T-helper 2 cell treated with Interferon-gamma antibody and Interleukin-4, amounts not matched to agents 100 ng/mL and 5 ng/mL, for 36 hours (primary cell): ENCODE measurements around the gene ADCK1. TPM values are rescaled to one million over a fixed set of nuclear protein-coding genes. Genes with fewer than 3 reads are reported as not detected.
"Not testable (repeated sequence)": the region's sequence is repeated elsewhere in the genome, so short reads cannot be mapped to it uniquely, and the experiment has no call there.

ENCODE experiments used
- intact Hi-C: fragments of 100-400 bp; cut with micrococcal nuclease; formaldehyde crosslinking; loops from one replicate; pipeline ENCODE4 v1.15.1; 2023
- total RNA-seq: library from RNA; stranded (reverse); gene quantifications from 2 replicates; pipeline ENCODE4 v1.2.3, GENCODE V29; 2022

Gene ADCK1
- total RNA-seq, 1 donor from 2014 or later = 3.7 TPM

DNA sequence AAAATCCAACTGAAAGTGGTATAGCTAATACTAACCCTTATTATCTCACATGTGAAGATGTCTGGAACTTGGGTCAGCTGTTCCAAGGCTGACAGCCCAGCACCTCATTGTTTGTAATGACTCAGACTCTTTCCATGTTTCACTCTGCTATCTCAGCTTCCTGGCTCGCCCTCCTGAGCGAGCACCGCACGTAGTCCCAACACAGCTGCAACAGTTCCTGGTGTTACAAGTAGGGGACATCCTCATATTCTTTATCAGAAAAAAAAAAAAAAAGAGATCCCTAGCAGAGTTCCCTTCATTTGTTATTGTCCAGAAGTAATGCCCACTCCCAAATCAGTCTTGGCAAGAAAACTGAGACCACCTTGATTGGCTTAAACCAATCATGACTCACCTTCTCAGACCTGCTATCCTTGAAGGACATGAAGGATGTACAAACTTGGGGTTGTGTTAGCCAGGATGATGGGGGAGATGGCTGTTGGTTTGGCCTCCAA lies 92.5 kb downstream of the ADCK1 start:
- intact Hi-C loops = no loop called here

DNA sequence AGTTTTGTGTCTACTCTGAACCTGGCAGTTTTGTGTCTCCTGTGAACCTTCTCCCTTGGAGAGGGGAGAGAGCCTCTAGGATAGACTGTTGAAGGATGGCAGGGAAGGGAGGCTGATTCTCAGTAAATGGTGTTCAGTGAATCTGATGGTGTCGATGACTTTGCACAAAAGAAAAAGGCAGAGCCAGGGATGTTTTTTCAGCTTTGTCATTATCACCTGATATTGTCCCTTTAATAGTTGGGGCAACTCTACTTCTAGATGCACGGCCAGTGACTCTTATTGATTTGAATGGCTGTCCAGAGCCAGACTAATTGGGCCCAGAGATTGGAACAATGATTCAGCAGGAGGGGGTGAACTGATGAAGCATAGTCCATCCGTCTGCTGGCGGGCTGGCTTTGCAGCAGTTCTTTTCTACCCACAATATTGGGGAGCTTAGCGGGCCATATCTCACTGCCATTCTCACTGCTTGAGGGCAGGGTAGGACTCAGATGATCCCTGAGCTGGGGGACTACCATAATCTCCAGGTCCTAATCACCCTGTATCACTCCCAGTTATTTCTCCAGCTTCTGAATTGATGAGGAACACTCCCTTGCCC lies 93.1 kb downstream of the ADCK1 start:
- intact Hi-C loops = no loop called here

DNA sequence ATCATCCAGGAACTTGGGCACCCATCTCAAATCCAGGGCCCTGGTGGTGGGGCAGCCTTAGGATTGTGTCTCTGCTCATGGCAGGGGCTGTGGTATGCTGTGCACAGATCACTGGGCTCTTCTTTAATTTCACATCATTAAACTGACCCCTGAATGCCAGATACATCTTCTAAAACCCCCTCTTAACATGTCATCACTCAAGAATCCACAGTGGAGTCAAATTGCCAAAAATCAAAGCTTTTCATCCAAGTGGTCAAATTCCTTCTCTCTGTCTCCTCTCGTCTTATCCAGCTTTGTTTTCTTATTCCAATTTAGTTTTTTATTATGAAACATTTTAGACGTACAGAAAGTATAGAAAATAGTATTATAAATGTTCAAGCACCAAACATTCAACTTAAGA lies 97.5 kb downstream of the ADCK1 start:
- intact Hi-C loops = no loop called here

DNA sequence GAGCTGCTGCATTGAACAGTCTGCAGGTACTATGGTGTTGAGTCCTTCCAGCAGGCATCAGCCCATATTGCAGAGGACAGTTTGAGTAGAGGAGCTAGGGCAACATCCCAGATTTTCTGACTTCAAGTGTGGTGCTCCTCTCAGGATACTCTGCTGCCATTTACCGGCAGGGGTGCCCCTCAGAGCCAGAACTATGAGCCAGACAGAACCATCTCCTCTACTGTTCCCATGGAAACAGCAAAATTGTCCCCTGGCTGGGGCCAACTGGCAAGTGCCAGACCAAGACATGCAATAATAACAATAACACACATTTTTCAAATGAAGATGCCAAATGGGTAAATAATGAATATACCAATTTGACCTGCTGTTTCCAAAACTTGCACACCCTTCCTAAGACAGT lies 102.9 kb downstream of the ADCK1 start:
- intact Hi-C loops = no loop called here

DNA sequence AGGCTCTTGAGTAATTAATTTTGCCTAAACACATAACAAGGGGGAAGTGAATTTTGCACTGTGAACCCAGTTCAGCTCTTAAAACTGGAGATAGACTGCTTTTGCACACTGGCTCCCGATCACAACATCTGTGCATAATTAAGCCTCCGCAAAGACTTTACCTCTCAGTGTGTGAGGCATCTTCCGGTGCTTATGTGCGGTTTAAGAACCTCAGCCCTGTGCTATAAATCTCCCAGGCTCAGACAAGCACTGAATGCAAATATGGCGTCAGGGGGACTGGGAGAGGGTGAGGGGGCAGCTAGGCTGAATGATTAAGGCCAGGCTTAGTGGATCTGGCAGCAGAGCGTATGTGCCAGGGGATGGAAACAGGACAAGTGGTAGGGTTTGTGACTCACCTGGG lies 103.3 kb downstream of the ADCK1 start:
- intact Hi-C loops = no loop called here

DNA sequence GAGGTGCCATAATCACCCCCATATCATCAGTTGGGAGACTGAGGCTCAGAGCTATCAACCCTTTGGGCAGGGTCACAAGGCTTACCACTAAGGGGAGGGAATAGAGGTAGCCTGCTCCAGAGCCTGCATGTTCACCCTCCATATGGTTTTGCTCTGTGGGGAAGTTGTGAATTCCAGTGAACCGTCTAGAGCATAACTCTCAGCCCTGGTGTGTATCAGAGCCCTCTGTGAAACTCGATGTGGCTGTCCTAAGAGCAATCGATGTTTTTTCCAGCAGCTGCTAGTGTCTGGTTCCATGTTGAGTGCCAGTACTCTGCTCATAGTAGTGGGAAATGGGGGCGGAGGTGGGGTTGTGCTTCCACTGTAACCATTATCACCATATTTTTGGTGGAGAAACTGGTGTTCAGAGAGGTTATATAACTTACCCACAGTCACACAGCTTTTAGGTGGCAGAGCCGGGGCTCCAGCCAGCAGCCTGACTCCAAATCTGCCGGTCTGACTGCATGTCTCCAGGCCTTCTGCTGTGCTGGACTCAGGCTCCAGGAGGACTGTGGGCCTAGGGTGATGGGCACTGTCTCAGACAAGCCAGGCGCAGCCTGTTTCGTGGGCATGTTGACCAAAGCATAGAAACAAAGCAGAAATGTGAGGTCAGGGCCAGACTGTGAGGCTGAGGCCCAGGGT lies 104.2 kb downstream of the ADCK1 start:
- intact Hi-C loops = no loop called here

DNA sequence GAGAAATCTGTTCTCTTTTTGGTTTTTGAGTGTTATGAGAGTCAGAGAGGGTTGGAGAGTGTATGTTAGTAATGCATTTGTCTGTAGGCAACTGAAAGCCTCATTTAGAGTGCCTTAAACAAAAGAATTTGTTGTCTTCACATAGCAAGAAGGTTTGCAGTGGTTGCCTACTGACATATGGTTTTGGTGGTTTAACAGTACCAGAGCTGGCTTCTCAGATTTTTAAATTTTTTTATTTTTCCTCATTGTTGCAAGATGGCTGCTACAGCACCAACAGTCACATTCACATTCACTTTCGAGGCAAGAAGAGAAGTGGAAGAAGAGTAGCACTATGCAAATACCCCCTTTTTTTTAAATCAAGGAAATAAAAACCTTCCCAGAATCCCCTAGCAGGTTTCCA lies 106.5 kb downstream of the ADCK1 start:
- intact Hi-C loops = no loop called here

DNA sequence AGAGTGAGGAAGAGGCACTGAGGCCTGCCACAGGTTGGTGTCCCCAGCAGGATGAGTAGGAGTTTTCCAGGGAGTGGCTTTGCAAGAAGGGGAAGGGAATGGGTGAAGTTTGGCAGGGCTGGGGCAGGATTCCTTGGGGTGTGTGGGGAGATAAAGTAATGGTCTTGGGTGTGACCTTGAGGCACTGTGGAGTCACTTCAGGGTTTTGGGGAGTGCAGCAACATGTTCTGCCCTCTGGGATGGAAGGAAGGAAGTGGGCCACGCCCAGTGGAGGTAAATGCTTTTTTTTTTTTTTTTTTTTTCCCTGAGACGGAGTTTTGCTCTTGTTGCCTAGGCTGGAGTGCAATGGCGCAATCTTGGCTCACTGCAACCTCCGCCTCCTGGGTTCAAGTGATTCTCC lies 108.9 kb downstream of the ADCK1 start:
- intact Hi-C loops = no loop called here

DNA sequence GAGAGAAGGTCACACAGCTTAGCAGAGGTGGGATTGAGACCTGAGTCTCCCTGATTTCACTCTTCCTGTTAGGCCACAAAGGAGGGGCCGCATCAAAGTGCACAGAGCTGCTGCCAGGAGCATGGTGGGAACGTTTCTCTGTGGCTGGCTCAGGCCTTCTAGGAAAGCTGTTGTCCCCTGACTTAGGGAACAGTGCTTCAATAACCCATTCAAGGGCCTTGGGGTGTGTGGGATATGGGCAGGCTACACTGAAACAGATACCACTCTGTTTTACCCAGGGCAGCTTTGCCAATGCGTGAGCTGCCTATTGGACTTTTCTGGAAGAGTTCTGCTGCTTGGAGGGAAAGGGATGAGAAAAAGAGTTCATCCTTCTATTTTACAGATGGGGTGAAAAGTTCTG lies 110.0 kb downstream of the ADCK1 start:
- intact Hi-C loops = no loop called here

DNA sequence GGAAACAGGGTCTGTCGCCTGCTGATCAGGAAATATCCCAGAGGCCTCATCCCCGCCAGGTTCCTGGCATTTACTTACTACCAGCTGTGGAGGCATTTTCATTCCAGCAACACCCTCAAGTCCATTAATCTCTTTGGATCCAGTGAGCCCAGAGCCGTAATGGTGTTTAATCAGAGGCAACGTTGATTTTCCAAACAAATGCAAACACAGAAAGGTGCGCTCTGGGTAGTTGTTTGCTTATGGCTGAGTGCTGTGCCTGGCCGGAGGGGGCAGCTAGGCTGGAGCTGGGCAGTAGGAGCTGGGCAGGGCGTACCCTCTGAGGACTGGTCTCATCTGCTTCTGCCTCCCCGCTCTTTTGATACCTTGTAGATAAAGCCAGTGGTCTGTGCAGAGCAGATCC lies 110.6 kb downstream of the ADCK1 start:
- intact Hi-C loops = no loop called here

DNA sequence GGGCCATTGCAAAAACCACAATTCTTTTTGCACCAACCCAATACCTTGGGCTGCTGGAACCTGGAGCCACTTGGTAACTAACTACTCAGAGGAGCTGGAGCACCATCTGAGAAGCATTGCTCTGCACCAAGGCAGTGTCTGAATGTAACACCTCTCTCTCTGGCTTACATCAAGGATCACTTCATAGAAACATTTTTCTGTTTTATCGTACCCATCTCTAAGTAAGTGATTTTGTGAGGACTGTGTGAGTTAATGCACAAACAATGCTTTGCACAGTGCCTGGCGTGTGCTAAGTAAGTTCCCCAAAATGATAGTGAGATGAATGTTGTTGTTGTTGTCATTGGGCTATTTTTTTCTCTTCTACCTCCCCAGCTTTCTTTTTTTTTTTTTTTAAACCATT lies 111.4 kb downstream of the ADCK1 start:
- intact Hi-C loops = no loop called here

DNA sequence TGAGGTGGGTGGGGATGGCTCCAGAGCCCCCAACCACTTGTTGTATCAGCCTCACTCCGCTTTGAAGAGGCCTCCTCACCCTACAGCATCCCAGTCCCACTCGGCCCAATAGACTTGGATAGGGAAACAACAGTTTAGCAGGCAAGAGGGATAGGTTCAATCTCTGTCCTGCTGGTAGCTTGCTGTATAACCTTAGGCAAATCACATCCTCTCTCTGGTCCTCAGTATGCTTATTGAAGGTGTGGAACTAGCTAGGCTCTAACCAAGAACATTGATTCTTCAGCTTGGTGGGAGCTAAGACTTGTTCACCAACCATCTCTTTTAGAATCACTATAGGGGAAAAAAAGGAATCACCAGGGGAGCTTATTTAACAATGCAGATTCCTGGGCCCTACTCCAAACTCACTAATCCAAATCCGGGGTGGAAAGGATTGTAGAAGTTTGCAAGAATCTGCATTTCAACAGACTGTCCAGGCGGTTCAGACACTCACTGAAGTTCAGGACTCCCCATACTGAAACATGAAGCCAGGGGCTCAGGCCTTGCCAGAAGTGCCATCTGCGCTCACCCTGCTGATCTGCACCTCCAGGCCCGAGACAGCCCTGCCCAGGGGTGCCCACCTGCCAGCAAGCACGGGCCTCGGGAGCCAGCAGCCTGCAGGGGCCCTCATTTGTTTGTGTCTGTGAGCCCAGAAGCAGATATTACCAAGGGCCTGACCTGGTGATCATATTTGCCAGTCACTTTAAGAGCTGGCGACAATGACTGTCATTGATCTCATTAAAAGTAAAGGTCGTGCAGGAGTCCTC lies 113.0 kb downstream of the ADCK1 start:
- intact Hi-C loops = no loop called here

DNA sequence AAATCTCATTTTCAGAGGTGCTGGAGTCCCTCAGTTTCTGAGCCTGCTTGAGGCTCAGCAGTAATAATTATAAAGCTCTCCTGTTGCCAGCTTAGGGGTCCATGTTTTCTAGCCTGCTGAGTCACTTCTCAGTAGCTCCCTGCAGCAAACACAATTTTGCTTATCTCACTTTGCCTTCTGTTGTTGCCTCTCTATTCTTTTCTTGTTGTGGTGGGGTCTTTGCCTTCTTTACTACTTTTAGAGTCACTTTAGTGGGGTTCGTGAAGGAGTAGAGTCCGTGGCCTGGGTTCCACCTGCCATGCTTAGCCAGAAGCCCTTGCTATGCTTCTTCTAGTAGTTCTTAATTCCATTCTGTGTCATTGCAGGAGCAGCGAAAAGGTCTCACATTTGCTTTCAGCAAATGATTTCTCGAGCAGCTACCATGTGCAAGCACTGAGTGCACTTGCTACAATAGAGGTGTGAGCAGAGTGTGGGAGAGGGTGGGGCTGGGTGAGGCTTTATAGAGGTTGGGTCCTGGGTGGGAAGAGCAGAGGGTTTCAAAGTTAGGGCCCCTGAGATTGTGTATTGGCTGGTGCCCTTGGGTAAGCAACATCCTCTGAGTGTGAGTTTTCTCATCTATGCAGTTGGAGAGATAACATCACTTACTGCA lies 114.3 kb downstream of the ADCK1 start:
- intact Hi-C loops = no loop called here

DNA sequence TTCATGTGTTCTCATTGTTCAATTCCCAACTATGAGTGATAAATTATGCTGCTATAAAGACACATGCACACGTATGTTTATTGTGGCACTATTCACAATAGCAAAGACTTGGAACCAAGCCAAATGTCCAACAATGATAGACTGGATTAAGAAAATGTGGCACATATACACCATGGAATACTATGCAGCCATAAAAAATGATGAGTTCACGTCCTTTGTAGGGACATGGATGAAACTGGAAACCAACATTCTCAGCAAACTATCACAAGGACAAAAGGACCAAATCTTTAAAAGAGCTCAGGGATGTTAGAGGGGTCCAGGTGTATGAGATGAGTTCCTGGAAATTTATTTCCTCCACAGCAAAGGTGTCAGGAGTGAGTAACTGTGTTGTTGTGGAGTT lies 115.5 kb downstream of the ADCK1 start:
- intact Hi-C loops = not testable (repeated sequence)

DNA sequence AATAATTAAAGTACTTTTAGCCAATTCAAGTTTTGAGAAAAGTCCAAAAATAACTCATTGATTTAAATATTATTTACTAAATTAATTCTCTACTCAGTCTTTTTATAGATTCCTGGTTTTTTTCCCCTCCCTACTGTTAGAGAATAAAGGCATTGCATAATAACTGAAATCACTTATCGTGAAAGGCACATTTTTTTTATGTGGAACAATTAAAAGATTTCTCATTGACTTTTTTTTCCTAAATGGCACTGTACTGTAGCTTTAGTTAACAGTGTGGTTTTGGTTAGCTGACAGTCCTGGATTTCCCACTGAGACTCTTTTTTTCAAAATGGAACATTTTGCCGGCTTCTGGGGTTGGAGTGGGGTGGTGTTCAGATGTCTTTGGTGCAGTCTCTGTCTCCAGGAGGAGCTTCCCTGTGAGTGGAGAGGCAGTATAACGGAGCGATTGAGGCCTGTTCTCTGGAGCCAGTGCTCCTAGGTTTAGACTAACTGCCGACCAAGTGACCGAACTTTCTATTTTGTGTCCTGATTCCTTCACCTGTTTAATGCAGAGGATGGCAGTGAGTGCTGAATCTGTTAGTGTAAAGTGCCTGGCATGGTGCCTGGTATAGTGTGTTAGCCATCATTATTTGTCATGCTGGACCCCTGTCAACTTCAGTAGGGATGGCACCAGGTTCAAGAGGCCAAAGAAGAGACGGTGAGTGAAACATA lies 117.7 kb downstream of the ADCK1 start:
- intact Hi-C loops = no loop called here

DNA sequence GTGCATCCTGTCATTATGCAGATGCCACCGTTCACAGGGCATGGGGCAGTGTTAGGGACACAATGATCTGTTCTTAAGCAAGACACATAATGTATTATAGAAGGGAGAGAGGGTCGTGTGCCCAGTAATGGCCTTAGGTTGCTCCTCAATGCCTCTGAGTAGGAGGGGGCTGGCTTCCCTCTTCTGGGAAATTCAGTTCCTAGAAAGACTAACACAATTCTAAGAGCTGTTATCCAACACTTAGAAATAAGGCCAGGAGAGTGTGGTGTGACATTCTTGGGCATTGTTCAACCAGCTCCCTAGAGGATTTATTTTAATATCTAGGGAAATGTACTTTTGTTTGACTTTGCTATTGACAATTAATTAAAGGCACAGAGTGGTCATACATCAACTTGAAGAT lies 118.5 kb downstream of the ADCK1 start:
- intact Hi-C loops = no loop called here

DNA sequence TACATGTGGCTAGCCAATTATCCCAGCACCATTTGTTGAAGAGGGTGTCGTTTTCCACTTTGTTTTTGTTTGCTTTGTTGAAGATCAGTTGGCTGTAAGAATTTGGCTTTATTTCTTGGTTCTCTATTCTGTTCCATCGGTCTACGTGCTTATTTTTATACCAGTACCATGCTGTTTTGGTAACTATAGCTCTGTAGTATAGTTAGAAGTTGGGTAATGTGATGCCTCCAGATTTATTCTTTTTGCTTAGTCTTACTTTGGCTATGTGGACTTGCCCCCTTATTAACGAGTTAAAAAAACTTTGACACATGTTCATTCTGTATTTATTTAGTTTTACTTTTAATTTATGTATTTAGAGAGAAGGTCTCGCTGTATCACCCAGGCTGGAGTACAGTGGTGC lies 120.4 kb downstream of the ADCK1 start:
- intact Hi-C loops = no loop called here

DNA sequence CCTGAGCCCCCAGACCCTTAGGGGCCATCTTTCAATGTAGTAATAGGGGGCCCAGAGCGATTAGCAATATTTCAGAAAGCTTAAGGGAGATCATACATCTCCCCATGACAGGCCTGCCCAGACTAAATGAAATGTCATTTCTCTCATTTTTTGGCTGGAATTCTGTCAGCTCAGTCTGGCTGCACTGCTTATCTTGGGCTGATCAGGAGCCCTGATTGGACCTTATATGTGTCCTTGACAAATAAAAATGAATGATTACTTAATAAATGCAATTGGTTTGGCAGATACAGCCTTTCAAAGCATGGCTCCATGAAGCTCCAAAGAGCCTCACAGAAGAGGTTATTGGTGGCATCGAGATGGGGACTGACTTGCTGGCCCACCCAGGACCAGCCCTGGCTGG lies 121.9 kb downstream of the ADCK1 start:
- intact Hi-C loops = no loop called here

DNA sequence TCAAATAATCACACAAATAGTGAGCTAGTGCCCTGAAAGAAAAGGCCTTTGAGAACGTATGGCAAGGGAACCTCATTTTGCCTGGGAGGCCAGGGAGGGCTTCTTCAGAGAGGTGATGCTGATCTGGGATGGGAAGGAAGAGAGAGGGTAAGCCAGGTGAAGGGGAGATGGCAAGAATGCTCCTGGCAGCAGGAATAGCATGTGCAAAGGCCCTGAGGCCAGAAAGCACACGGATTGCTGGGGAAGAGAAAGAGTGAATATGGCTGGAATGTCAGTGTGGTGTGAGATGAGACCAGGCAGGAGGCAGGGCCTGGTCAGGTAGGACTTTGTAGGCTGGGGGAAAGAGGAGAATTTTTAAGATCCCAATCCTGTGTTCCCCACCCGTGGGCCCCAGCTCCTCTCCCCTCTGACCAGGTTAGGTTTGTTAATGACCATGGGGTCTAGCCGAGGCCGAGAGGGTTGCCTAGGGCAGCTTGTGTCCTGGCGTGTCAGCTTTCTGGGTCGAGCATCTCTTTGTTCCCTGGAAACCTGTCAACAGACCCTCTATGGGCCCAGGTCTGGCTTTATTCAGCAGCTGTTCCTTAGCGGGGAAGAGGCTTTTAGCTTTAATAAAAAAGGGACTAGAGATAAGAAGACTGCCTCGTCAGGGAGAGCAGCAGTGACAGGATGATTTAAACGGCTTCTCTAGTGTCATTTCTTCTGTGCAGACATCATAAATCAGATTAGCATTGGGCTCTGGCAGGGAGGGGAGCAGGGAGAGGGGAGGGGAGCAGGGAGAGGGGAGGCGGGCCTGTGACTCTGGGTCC lies 123.4 kb downstream of the ADCK1 start:
- intact Hi-C loops = no loop called here

DNA sequence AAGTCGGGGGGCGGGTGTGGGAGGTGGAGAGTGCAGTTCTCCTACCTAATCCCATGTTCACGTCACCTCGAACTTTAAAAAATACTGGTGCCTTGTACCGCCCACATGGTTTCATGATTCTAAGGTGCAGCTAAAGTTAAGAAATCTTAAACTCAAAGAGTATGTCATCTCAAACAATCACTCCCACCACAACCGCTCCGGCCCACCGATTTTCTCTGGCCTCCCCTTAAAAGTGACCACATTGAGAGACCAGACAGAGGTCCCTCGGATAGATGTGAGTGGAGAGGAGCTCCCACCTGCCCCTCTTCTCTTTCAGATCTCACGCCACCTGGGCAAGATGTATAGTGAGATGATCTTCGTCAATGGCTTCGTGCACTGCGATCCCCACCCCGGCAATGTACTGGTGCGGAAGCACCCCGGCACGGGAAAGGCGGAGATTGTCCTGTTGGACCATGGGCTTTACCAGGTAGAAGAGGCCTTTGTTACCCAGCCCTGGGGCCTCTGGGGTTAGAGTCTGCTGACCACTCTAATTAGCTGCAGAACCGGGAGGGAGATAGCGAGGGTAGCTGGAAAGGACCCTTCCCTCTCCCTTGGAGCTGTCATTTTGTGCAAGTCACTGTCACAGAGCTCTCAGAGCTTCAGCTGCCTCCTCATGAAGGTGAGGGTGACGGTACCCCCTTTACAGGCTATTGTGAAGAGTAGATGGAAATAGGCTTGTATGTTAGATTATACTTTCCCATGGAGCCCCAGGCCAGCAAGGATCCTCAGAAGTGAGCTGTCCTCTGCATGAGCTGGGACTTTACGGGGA lies 124.4 kb downstream of the ADCK1 start:
- intact Hi-C loops = no loop called here
